K562 (cell line): ENCODE results near the gene TMEM86B. TPM values are rescaled to one million over a fixed set of nuclear protein-coding genes. Genes with fewer than 3 reads are reported as not detected.
A peak's percentile ranks its signal among the peaks of the same experiment; 100 is the strongest.

Experiments
- CBFB ChIP-seq: sonication (generic); formaldehyde crosslinking; IDR thresholded peaks from 2 replicates; pipeline ENCODE4 v1.4.0; 2020; ENCODE audit warnings: mild to moderate bottlenecking, missing genetic modification reagents
- CBX3 ChIP-seq, 2 experiments: IDR thresholded peaks; 1 replicate in 1 of 2; 2 replicates in 1 of 2; pipeline ENCODE4 v1.6.1; 2012; ENCODE audit warnings: inconsistent platforms in 2 of 2, low read length in 2 of 2, borderline replicate concordance in 1 of 2, control low read depth in 1 of 2
- CBX8 ChIP-seq: fragments of 200-600 bp; sonication (generic); IDR thresholded peaks from 2 replicates; pipeline ENCODE4 v1.6.1; 2012; ENCODE audit warnings: borderline replicate concordance, mixed run types, low read depth, mild to moderate bottlenecking, moderate library complexity, mixed read lengths, low read length, control low read depth, inconsistent platforms; ENCODE audit not compliant: poor library complexity, severe bottlenecking; ENCODE audit errors: extremely low read depth
- CREB1 ChIP-seq, 2 experiments: sonication (generic) in 1 of 2; formaldehyde crosslinking in 1 of 2; IDR thresholded peaks; 2 replicates each; pipeline versions ENCODE4 v1.6.1 to v1.8.0; 2012 to 2022; ENCODE audit warnings: inconsistent platforms in 1 of 2, mild to moderate bottlenecking in 1 of 2, missing genetic modification reagents in 1 of 2, moderate library complexity in 1 of 2
- CSDE1 ChIP-seq, 2 experiments: fragments of 450-650 bp; IDR thresholded peaks; 2 replicates each; pipeline ENCODE4 v1.6.1; 2016; ENCODE audit warnings: mild to moderate bottlenecking in 1 of 2
- EHMT2 ChIP-seq: fragments of 450-650 bp; IDR thresholded peaks from 2 replicates; pipeline ENCODE4 v1.6.1; 2018; ENCODE audit warnings: antibody characterized with exemption
- FOS ChIP-seq: IDR thresholded peaks from 3 replicates; pipeline ENCODE4 v1.6.1; 2011; ENCODE audit not compliant: insufficient read length; ENCODE audit errors: extremely low read depth
- FOXK1 ChIP-seq: sonication (generic); formaldehyde crosslinking; IDR thresholded peaks from 2 replicates; pipeline ENCODE4 v1.8.0; 2022; ENCODE audit warnings: missing genetic modification reagents, mild to moderate bottlenecking, borderline replicate concordance
- JUNB ChIP-seq: fragments of 450-650 bp; formaldehyde crosslinking; conservative IDR thresholded peaks from 2 replicates; pipeline ENCODE4 v1.4.0; 2020; ENCODE audit warnings: mild to moderate bottlenecking
- MAFK ChIP-seq: IDR thresholded peaks from 2 replicates; pipeline ENCODE4 v1.6.1; 2011; ENCODE audit warnings: low read length, improper control_type of control experiment
- MEF2A ChIP-seq: IDR thresholded peaks from 2 replicates; pipeline ENCODE4 v1.6.1; 2011; ENCODE audit warnings: low read depth, mild to moderate bottlenecking, low read length, moderate library complexity; ENCODE audit not compliant: control insufficient read depth
- MEIS2 ChIP-seq: fragments of 450-650 bp; IDR thresholded peaks from 2 replicates; pipeline ENCODE4 v1.6.1; 2014; ENCODE audit warnings: mild to moderate bottlenecking; ENCODE audit not compliant: partially characterized antibody
- NCOA2 ChIP-seq, 2 experiments: fragments of 450-650 bp; IDR thresholded peaks; 2 replicates each; pipeline ENCODE4 v1.6.1; 2018; ENCODE audit warnings: mild to moderate bottlenecking in 2 of 2, moderate library complexity in 1 of 2; ENCODE audit not compliant: partially characterized antibody in 2 of 2
- NELFE ChIP-seq: IDR thresholded peaks from 2 replicates; pipeline ENCODE4 v1.6.1; 2011; ENCODE audit warnings: mild to moderate bottlenecking; ENCODE audit not compliant: insufficient read depth, insufficient read length
- NR2C1 ChIP-seq, 2 experiments: fragments of 450-650 bp; IDR thresholded peaks; 2 replicates each; pipeline ENCODE4 v1.6.1; 2017; ENCODE audit warnings: mild to moderate bottlenecking in 2 of 2, antibody characterized with exemption in 1 of 2, inconsistent platforms in 1 of 2, missing compliant biosample characterization in 1 of 2, missing genetic modification characterization in 1 of 2
- POLR2AphosphoS2 ChIP-seq: IDR thresholded peaks from 2 replicates; pipeline ENCODE4 v1.6.1; 2012; ENCODE audit warnings: low read length, improper control_type of control experiment
- PRMT5 ChIP-seq: sonication (generic); formaldehyde crosslinking; IDR thresholded peaks from 2 replicates; pipeline ENCODE4 v1.5.0; 2020; ENCODE audit warnings: missing genetic modification reagents
- RFX7 ChIP-seq: fragments of 250-450 bp; sonication (Bioruptor Pico); IDR thresholded peaks from 2 replicates; pipeline ENCODE4 v1.5.1; 2021; ENCODE audit warnings: mild to moderate bottlenecking
- SOX6 ChIP-seq: fragments of 450-650 bp; IDR thresholded peaks from 2 replicates; pipeline ENCODE4 v1.6.1; 2014; ENCODE audit warnings: mild to moderate bottlenecking
- ZEB2 ChIP-seq: fragments of 450-650 bp; IDR thresholded peaks from 2 replicates; pipeline ENCODE4 v1.6.1; 2016
- ZNF707 ChIP-seq: fragments of 250-450 bp; sonication (Bioruptor Pico); conservative IDR thresholded peaks from 2 replicates; pipeline ENCODE4 v1.8.0; 2022; ENCODE audit warnings: inconsistent platforms, mild to moderate bottlenecking, moderate library complexity
- ZNF780A ChIP-seq: fragments of 250-450 bp; sonication (Bioruptor Pico); IDR thresholded peaks from 2 replicates; pipeline ENCODE4 v1.5.0; 2021; ENCODE audit warnings: mild to moderate bottlenecking
- polyA plus RNA-seq, 8 experiments: library from polyadenylated mRNA; depleted of rRNA in 4 of 8; stranded (reverse) in 5 of 8; unstranded in 3 of 8; fragments of >200 nt; fragmentation: Nextera tagmentation in 2 of 8; fragmentation: Illumina TruSeq in 1 of 8; extraction: Ambion mirVana in 2 of 8; extraction: Trizol in 1 of 8; gene quantifications; 2 replicates each; pipeline versions ENCODE4 v1.2.1 to v1.2.3, GENCODE V29; 2011 to 2014; ENCODE audit warnings: inconsistent platforms in 1 of 8, missing spikeins in 1 of 8
- total RNA-seq, 7 experiments: library from RNA; depleted of rRNA in 6 of 7; stranded (reverse); fragments of >200 nt in 6 of 7; fragmentation: Illumina TruSeq in 2 of 7; extraction: Trizol in 2 of 7; gene quantifications; 2 replicates each; pipeline versions ENCODE4 v1.2.1 to v1.2.3, GENCODE V29; 2011 to 2021; ENCODE audit warnings: low replicate concordance in 1 of 7
- TF ChIP-seq, protein P1 (sequence below), 2 experiments: fragments of 250-450 bp in 1 of 2; fragments of 450-650 bp in 1 of 2; sonication (Bioruptor Pico) in 1 of 2; IDR thresholded peaks; 2 replicates each; pipeline versions ENCODE4 v1.6.1 to v1.8.0; 2016 to 2021; ENCODE audit warnings: mild to moderate bottlenecking in 2 of 2, moderate library complexity in 2 of 2, missing compliant biosample characterization in 1 of 2, missing genetic modification characterization in 1 of 2
- TF ChIP-seq, protein P2 (sequence below): fragments of 250-450 bp; sonication (Bioruptor Pico); IDR thresholded peaks from 2 replicates; pipeline ENCODE4 v1.8.0; 2021; ENCODE audit warnings: moderate library complexity, mild to moderate bottlenecking, inconsistent platforms
- TF ChIP-seq, protein P3 (sequence below): IDR thresholded peaks from 2 replicates; pipeline ENCODE4 v1.6.1; 2014; ENCODE audit warnings: antibody characterized with exemption

TMEM86B gene
- total and polyA plus RNA-seq, 9 of the 15 experiments (the other 6 are each of a cell fraction or from before 2014, with no cell fraction given) = 0.28 to 7.9 (median 2.1) TPM

DNA sequence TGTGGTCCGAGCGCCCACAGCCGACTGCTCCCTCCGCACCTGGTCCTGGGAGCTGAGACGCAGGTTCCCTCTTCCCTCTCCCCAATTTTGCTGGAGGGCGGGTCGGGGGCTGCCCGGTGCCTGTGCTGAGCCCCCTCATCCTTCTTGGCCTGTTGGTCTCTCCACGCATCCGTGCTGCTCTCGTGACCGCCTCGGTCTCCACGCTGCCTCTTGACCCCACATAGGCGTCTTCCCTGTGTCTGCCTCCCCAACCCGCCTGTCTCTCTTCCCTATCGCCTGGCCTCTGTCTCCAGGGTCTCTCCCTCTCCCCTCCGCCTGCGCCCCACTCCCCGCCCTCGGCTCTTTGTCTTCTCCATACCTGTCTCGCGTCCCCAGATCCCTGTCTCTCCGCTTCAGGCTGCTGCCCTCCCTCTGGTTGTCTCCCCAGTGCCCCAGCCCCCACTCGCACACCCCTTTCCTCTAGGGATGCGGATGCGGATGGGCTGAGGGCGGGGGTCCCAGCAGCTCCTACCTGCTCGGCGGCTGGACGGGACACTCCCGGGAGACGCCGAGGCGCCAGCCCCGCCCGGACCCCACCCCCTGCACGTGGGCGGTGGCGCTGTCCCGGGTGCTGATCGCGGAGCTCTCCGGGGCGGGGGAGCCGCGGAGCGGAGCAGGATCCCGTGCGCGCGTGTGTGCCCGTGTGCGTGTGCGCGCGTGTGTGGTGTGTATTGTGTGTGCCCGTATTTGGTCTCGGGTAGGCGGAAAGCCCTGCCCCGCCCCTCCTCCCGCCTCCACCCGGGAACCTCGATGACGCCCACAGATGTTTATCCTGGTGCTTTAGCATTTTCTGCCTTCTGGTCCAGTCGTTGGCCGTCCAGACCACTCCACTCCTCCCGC is 48.7 kb downstream of the TMEM86B start, which contains the start of gene SYT5 (continued):
- TF ChIP-seq, protein P1, sequence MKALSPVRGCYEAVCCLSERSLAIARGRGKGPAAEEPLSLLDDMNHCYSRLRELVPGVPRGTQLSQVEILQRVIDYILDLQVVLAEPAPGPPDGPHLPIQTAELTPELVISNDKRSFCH (CRISPR knock-in tag; IDR thresholded peaks at IDR 0.05) = no peak
- TF ChIP-seq, protein P1 (tag; IDR thresholded peaks at IDR 0.05) = no peak
- TF ChIP-seq MEF2A (no peak), MAFK (no peak), CREB1 (IDR thresholded peaks at IDR 0.05) (no peak), CREB1 (CRISPR knock-in tag; IDR thresholded peaks at IDR 0.05) (peak; percentile 65; the same call in 1 of the 2 replicates), MEIS2 (no peak), JUNB (CRISPR knock-in tag) (no peak), CBX3 (IDR thresholded peaks at IDR 0.05; ENCODE audit: borderline replicate concordance in 1 of 2, low read length in 2 of 2) (no peak), POLR2AphosphoS2 (peak; percentile 90; the same call in 1 of the 2 replicates), CBX8 (no peak), RFX7 (no peak), NELFE (no peak), ZEB2 (peak; percentile 34; the same call in 1 of the 2 replicates), NCOA2 (IDR thresholded peaks at IDR 0.05; ENCODE audit: partially characterized antibody in 2 of 2) (no peak), FOXK1 (CRISPR knock-in tag) (peak; percentile 96), SOX6 (no peak), CBFB (CRISPR knock-in tag) (no peak), PRMT5 (CRISPR knock-in tag) (peak; percentile 94), CSDE1 (IDR thresholded peaks at IDR 0.05) (no peak), ZNF780A (CRISPR knock-in tag) (no peak), EHMT2 (peak; percentile 96), NR2C1 (IDR thresholded peaks at IDR 0.05) (no peak), NR2C1 (tag; IDR thresholded peaks at IDR 0.05) (no peak), FOS (no peak), ZNF707 (no peak)
- TF ChIP-seq, protein P2, sequence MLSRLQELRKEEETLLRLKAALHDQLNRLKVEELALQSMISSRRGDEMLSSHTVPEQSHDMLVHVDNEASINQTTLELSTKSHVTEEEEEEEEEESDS (CRISPR knock-in tag) = no peak
- TF ChIP-seq, protein P3, sequence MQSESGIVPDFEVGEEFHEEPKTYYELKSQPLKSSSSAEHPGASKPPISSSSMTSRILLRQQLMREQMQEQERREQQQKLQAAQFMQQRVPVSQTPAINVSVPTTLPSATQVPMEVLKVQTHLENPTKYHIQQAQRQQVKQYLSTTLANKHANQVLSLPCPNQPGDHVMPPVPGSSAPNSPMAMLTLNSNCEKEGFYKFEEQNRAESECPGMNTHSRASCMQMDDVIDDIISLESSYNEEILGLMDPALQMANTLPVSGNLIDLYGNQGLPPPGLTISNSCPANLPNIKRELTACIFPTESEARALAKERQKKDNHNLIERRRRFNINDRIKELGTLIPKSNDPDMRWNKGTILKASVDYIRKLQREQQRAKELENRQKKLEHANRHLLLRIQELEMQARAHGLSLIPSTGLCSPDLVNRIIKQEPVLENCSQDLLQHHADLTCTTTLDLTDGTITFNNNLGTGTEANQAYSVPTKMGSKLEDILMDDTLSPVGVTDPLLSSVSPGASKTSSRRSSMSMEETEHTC = peak; percentile 43; the same call in 1 of the 2 replicates
